ENCODE data around the gene CCL18.
"Not testable (repeated sequence)": the region's sequence is repeated elsewhere in the genome, so short reads cannot be mapped to it uniquely, and the experiment has no call there.

The CCL18 gene, protein sequence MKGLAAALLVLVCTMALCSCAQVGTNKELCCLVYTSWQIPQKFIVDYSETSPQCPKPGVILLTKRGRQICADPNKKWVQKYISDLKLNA

DNA sequence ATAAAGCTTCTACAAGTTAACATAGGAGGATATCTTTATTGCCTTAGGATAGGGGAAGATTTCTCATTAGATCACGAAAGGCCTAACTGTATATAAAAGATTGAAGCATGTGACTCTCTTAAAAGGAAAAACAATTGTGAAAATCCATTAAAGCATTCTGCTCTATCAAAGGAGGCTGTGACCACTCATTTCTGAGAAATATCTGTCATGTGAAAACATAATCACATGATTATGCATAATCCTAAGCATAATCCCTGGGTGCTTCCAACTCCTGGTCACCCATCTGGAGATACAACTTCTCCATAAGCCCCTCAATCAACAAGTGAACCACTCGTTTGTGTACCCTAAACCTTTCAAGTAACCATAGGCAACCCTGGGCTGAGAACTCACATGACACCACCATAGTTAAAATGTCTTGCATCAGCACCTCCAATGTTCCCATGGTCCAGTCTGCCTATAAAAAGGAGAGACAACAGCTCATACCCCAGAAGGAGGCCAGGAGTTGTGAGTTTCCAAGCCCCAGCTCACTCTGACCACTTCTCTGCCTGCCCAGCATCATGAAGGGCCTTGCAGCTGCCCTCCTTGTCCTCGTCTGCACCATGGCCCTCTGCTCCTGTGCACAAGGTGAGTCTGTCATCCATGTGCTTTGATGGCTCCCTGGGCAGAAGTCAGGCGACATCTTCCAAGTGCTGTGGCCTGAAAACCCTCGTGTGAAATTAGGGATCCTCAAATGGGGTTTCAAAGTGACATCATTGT lies at the start of gene CCL18:
Gene CCL18, plus strand, starts transcription at position 487 of the 756 bp plus-strand sequence. Its CDS starts 71 bp downstream, at position 558.
- in situ Hi-C loops (cut with MboI; ENCODE audit: low sequenced_read_pairs), result no loop called here

DNA sequence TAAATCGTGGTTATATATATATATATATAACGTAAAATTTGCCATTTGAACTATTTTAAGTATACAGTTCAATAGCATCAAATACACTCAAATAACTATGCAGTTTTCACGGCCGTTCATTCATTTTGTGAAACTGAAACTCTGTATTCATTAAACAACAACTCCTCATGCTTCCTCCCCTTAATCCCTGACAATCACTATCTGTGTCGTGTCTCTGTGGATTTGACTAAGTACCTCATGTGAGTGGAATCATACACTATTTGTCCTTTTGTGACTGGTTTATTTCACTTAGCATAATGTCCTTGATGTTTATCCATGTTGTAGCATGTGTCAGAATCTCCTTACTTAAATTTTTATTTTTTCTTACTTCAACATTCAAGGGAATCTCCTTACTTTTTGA lies 49.1 kb upstream of the CCL18 start:
- in situ Hi-C loops (cut with MboI; ENCODE audit: low sequenced_read_pairs), result no loop called here

DNA sequence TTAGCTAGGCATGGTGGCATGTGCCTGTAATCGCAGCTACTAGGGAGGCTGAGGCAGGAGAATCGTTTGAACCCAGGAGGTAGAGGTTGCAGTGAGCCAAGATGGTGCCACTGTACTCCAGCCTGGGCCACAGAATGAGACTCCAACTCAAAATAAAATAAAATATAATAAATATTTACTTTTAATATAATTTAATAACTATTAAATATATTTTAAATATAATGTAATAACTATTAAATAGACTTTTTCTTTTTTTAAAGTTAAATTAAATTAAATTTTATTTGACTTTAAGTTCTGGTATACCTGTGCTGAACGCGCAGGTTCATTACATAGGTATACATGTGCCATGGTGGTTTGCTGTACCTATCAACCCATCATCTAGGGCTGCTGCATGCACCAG lies 48.2 kb upstream of the CCL18 start:
- in situ Hi-C loops (cut with MboI; ENCODE audit: low sequenced_read_pairs), result not testable (repeated sequence)

DNA sequence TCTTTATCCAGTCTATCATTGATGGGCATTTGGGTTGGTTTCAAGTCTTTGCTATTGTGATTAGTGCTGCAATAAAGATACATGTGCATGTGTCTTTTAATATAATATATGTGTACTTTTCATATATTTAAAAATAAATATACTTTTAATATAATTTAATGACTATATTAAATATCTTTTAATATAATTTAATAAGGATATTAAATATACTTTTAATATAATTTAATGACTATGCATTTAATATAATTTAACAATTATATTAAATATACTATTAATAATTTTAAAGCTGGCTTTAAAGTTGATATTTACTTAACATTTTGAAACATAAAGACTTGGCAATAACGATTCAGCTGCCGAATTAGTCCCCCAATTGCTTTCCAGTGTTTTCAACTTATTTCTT lies 47.5 kb upstream of the CCL18 start:
- in situ Hi-C loops (cut with MboI; ENCODE audit: low sequenced_read_pairs), result no loop called here

DNA sequence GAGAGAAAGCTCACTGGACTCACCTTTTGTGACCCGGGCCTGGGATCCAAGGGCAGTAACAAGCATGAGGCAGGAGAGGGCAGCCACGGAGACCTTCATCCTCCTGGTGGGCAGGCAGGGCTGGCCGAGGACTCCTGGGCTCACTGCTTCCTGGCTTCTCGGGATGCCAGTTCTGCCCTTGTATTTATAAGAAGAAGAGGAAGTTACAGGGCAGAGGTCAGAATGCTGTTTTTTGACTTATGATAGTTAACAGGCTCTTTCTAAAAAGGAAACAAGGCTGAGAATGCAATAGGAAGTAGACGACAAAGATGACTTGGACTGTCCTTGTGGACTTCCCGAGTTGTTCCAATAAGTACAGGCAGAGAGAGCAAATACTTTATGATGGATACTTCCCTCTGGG lies 46.3 kb upstream of the CCL18 start, which contains the start of gene CCL23:
Gene CCL23, minus strand, starts transcription at position 174 of the 400 bp plus-strand sequence. Its CDS starts 75 bp downstream, at position 99.
- in situ Hi-C loops (cut with MboI; ENCODE audit: low sequenced_read_pairs), result no loop called here

DNA sequence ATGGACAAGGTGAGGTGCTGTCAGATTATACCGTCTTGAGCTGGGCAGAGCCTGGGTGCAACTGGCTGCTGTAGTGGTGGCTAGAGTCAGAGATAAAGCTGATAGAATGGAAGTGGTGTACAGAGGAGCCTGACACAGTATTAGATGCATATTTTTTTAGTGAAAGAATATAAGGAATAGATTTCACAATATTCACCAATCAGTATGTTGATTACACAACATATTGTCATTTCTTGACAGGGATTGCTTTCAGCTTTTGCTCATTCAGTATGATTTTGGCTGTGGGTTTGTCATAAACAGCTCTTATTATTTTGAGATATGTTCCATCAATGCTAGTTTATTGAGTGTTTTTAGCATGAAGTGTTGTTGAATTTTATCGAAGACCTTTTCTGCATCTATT lies 44.6 kb upstream of the CCL18 start:
- in situ Hi-C loops (cut with MboI; ENCODE audit: low sequenced_read_pairs), result no loop called here

DNA sequence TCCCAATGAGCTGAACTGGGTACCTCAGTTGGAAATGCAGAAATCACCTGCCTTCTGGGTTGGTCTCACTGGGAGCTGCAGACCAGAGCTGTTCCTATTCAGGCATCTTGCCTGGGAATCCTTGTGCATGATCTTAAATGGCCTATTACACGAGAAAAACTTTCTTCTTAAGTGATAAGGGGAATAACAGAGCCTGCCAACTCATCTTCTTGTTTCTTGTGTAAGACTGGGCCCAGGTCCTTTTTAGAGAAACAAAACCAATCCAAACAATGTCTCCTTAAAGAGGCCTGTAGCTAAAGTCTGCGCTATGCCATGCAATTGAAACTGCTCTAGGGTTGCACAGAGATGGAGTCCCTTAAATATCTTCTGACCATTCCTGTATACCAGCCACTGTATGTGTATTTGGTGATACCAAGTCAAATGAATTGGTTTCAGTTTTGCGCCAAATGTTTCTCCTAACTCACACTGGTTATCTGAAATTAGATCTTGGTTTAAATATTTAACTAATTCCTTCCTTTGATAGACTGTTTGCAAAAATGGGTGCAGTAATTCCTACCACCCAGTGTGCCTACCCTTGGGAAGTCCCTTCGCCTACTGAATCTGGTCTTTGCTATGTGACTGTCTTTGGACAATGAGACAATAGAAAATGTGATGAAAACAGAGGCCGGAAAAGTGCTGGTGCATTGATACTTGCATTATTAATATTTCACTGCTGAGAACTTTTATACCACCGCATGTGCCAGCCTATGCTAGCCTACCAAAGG lies 39.8 kb upstream of the CCL18 start:
- in situ Hi-C loops (cut with MboI; ENCODE audit: low sequenced_read_pairs), result no loop called here

DNA sequence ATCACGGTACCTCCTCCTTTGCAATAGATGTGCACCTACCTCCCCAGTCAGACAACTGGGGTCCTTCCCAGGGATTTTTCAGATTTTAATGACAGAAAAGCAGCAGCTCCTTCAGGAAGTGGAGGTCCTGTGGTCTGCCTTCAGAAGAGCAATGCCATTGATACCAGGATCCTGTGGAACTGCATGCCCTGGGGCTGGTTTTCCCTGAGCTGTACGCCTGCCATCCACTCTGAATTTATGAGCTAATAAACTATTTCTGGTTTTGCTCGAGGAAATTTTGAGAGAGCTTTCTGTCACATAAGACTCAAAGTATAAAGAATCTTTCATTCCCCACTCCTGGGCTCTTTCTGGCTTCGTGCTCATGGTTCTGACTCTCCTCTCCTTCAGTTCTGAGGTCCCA lies 36.3 kb upstream of the CCL18 start:
- in situ Hi-C loops (cut with MboI; ENCODE audit: low sequenced_read_pairs), result no loop called here

DNA sequence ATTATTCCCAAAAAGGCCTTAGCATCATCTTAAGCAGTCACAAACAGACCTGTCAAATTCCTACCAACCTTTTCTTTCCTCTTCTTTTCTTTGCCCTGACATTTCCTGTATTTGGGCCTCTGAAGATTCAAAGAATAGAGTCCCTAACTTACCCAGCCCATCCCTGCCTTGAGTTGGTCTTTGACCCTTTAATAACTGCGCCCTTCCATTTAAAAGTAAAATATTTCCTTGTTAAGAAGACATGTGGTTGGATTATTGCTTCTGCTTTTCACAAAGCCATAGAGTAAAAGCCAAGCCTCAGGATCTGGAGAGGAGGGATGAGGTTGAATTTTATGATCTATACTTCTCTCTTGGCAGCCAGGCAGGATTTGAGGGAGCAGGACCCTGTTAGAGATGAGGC lies 33.1 kb upstream of the CCL18 start:
- in situ Hi-C loops (cut with MboI; ENCODE audit: low sequenced_read_pairs), result no loop called here

DNA sequence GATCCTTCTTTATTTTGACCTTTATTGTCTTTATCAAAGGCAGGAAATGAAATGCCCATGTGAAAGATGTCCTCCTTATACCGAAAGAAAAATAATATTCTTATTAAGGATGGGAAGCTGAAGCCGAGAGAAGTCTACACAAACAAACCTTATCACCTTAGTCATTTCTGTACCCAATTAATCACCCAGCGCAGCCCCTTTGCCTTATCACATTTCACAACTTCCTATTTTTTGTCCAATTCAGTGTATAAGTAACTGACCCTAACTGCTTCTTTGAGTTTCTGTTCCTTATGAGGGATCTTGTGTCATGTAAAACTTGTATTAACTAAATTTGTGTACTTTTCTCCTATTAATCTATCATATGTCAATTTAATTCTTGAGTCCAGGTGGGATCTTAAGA lies 29.9 kb upstream of the CCL18 start:
- in situ Hi-C loops (cut with MboI; ENCODE audit: low sequenced_read_pairs), result no loop called here

DNA sequence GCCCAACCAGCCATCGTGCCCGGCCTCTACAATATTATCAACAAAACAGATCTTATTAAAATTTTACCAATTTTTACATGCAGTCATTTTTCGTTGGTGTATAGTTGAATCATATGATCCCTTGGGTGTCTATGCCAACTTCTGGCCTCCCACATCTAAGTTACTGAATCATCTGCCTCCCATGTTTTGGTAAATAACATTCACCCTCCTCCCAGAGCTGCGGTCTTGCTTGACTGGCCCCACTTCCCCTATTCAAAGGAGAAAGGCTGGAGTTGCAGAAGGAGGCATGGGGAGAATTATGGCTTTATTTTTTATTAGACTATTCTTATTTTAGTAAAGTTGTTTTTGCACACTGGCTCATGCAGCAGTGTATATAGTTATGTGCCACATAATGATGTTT lies 27.8 kb upstream of the CCL18 start:
- in situ Hi-C loops (cut with MboI; ENCODE audit: low sequenced_read_pairs), result no loop called here

DNA sequence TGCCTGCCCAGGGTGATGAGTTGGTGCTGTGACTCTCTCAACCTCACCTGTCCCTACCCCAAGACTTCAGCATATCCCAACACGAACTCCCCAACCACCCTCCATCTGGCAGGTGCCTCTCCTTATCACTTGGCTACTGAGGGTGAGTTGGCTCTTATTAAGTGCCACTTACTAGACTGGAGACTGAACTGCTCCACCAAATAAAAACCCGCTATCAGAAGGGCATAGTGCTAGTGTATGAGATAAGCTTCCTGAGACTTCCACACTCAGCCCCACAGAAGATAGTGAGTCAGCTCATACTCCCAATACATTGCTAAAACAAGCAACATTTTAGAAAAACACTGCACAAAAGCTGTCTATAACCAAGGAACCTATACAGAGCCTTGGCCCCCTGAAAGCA lies 16.0 kb upstream of the CCL18 start:
- in situ Hi-C loops (cut with MboI; ENCODE audit: low sequenced_read_pairs), result no loop called here

DNA sequence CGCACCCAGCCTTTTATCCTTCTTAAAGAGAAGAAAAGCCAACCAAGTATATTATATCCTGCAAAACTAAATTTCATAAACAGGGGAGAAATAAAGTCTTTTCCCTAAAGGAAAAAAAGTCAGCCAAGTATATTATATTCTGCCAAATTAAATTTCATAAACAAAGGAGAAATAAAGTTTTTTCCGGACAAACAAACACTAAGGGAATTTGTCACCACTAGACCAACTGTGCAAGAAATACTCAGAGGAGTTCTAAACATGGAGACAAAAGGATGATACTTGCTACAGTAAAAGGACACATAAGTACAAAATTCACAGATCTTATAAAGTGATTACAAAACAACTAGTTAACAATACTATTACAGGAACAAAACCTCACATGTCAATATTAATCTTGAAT lies 14.4 kb upstream of the CCL18 start:
- in situ Hi-C loops (cut with MboI; ENCODE audit: low sequenced_read_pairs), result no loop called here

DNA sequence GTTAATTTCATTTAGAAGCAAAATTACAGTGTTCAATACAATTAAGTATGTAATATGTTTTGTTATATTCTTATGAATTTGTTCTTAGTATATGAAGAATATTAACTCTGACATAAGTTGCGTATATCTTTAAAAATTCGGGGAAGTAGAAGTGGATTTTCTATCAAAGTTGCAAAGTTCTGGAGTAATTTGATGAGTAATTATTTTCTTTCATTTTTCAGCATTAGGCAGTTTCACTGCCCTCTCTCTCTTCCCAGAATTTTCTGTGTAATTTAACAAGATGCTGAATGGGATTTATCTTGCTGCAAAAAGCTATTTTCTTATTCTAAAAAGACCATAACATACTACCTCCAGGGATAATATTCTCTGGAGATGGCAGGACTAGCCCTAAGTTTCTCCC lies 8.9 kb upstream of the CCL18 start:
- in situ Hi-C loops (cut with MboI; ENCODE audit: low sequenced_read_pairs), result no loop called here

DNA sequence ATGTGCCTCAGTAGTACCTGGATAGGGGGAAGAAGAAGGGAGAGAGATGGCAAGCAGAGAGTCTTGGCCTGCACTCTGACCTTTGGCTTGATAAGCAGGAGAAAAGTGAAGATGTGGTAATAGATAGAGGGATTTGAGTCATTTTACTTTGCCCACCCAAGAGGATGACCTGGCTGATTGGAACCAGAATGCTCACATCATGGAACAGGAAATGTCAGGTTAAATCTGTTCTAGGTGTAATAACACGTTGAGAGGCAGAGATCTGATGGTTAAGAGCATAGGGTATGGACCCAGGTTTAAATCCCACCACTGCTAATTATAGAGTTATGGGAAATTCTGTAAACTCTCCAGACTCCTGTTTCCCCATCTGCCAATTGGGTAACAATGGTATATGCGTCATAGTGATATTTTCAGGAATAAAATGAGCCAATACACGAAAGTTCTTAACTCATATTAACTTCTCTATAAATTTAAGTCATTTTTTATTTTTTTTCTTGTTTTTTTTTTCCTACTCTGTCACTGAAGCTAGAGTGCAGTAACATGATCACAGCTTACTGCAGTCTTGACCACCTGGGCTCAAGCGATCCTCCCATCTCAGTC lies 8.1 kb upstream of the CCL18 start:
- in situ Hi-C loops (cut with MboI; ENCODE audit: low sequenced_read_pairs), result no loop called here

DNA sequence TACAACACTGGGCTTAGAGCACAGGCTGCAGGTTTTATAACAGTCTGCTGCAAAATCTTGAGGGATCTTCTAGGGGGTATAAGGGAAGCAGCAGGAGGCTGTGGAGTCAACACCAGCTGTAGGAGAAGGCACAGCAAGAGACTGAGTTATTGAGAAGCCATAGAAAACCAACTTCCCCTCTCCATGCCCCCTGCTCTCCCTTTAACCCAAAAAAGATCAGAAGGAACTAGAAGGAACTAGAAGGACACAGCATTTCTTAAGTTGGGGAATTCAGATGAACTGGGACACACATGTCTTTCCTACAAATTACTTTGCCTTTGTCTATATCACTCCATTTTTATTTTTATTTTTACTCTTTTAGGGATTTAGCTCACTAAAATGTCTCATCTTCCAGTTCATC lies 6.2 kb upstream of the CCL18 start:
- in situ Hi-C loops (cut with MboI; ENCODE audit: low sequenced_read_pairs), result no loop called here

DNA sequence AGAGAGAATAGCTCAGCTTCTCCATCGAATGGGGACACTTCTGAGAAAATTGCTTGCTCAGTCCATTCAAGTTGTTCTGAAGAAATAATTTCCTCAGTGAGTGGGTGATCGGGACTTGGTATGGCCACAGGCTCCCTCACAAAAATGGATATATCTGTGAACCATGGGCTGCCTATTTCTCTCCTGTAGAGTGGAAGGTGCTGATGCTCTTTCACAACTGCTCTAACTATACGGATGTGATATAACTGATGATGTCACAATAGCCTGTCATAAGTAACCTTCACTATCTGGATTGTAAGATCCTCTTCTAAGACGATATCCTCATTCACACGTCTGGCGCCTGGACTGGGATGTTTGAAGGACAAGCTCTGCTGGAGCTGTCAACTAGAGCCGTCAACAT lies 4.7 kb upstream of the CCL18 start:
- in situ Hi-C loops (cut with MboI; ENCODE audit: low sequenced_read_pairs), result no loop called here

DNA sequence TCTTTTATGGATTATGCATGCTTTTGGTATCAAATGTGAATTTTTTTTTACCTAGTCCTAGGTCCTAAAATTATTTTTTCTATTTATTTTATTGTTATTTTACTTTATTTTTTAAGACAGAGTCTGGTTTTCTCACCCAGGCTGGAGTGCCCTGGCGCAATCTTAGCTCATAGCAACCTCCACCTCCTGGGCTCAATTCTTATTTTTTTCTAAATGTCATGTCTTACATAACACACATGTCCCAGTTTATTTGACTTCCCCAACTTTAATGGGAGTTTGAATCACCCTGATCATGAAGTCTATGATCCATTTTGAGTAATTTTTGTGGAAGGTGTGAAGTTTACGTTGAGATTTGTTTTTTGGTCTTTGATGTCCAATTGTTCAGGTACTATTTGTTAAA lies 3.3 kb upstream of the CCL18 start:
- in situ Hi-C loops (cut with MboI; ENCODE audit: low sequenced_read_pairs), result no loop called here

DNA sequence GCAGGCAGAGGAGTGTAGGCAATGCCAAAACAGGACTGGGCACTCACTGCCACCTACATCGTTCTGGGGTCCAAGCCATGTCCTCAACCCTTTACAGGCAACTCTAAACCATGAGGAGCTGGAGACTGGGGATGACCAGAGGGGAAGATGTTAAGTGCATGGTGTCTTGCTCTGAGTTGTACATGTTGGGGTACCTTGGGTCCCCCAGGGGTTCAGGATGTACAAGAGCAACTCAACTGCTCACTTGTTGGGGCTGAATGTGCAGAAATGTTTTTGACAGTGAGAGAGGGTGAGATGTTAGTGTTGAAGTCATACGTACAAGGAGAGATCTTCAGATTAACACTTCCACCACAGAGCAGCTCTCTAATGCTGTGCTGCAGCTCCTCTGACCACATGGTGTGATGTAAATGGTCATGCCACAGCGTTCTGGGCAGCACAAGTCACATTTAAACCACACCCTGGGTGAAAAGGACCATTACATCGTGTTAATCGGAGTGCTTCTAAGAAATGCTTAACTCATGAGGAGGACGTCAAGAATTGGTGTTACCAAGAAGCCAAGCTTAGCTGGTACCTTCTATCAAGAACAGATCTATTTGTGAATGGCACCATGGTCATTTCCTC lies 2.4 kb downstream of the CCL18 start:
- in situ Hi-C loops (cut with MboI; ENCODE audit: low sequenced_read_pairs), result no loop called here

DNA sequence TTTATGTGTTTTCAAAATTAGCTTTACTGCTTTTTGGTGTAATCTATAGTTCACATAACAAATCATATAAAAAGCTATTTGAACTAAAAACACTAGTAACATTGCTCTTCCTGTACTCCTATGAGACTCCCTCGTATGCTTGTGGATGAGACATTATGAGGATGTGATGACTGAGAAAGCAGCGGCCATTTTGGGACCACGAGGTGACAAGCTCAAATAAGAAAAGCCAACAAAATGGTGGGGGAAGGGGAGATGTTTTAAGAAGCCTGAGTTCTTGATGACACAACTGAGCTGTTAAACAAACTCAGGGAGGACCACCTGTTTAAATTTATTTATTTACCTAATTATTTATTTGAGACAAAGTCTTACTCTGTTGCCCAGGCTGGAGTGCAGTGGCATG lies 4.5 kb downstream of the CCL18 start:
- in situ Hi-C loops (cut with MboI; ENCODE audit: low sequenced_read_pairs), result no loop called here

DNA sequence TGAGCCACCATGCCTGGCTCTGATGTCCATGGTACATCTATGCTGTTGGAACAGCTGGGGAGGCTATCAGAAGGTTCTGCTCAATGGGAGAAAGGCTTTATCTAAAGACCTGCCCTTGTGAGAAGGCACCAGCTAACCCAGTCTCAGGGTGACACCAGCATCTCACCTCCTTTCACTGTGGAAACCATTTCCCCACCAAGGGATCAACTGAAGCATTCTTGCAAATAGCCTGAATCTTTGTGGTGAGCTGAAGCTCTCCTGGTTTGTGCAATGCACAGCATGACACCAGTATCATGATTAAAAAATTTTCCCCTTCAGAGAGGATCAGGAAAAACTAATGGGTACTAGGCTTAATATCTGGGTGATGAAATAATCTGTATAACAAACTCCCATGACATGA lies 5.1 kb downstream of the CCL18 start:
- in situ Hi-C loops (cut with MboI; ENCODE audit: low sequenced_read_pairs), result no loop called here

All from hTERT RPE-1 (cell line).